ENCODE results near the gene OR8K3. TPM values are rescaled to one million over a fixed set of nuclear protein-coding genes. Genes with fewer than 3 reads are reported as not detected.

Gene OR8K3
- total and polyA plus RNA-seq, 4 donors = not detected

GRCh38 chr11:56296898-56297297 is 18.0 kb upstream of the OR8K3 start:
- Histone ChIP-seq H3K4me3 (no peak overlapping the region), H3K9me3 (ENCODE audit: control insufficient read depth in 4 of 4, insufficient read depth in 3 of 4, low read length in 3 of 4) (no peaks in the 10 kb centered on the region), H3K36me3 (ENCODE audit: control insufficient read depth in 4 of 4, insufficient read depth in 4 of 4, low read length in 4 of 4) (no peaks in the 10 kb centered on the region), H3K9ac (ENCODE audit: insufficient read depth in 1 of 2, low read length in 2 of 2) (no peak overlapping the region), H3K27ac (ENCODE audit: low read depth in 1 of 2, low read length in 1 of 2) (no peak overlapping the region), H3K4me1 (ENCODE audit: control insufficient read depth in 5 of 5, insufficient read depth in 5 of 5, low read length in 5 of 5) (no peaks in the 10 kb centered on the region), H3K27me3 (ENCODE audit: control insufficient read depth in 3 of 3, insufficient read depth in 3 of 3, low read length in 2 of 3) (no peaks in the 10 kb centered on the region)
- 87 to 91% methylated on average over 4 of the region's 4 CpGs for WGBS, 2 donors
- no peak for TF ChIP-seq CTCF (IDR thresholded peaks at IDR 0.05; ENCODE audit: control extremely low read depth, extremely low read depth)
- ATAC-seq (ENCODE audit: insufficient read depth, low FRiP score) (no peak), DNase-seq (no peak)

GRCh38 chr11:56307836-56308235 is 7.1 kb upstream of the OR8K3 start:
- peaks cover 0 to 8% (median 5%) of the 10 kb centered on the region in 4 donors for H3K9me3 ChIP-seq (ENCODE audit: control insufficient read depth in 4 of 4, insufficient read depth in 3 of 4, low read length in 3 of 4)
- H3K27me3 ChIP-seq (ENCODE audit: control insufficient read depth in 3 of 3, insufficient read depth in 3 of 3, low read length in 2 of 3) = no peaks in the 10 kb centered on the region
- ATAC-seq (ENCODE audit: insufficient read depth, low FRiP score) = no peak
- H3K4me1 ChIP-seq (ENCODE audit: control insufficient read depth in 5 of 5, insufficient read depth in 5 of 5, low read length in 5 of 5) = no peaks in the 10 kb centered on the region
- no peak for DNase-seq
- 84 to 88% methylated on average over 3 of the region's 3 CpGs for WGBS, 2 donors
- no peak for TF ChIP-seq CTCF (IDR thresholded peaks at IDR 0.05; ENCODE audit: control extremely low read depth, extremely low read depth)
- H3K36me3 ChIP-seq (ENCODE audit: control insufficient read depth in 4 of 4, insufficient read depth in 4 of 4, low read length in 4 of 4) = no peaks in the 10 kb centered on the region
- H3K27ac ChIP-seq (ENCODE audit: low read depth in 1 of 2, low read length in 1 of 2) = no peak overlapping the region
- H3K9ac ChIP-seq (ENCODE audit: insufficient read depth in 1 of 2, low read length in 2 of 2) = no peak overlapping the region
- H3K4me3 ChIP-seq = no peak overlapping the region

- no peaks in the 10 kb centered on the region for H3K4me1 ChIP-seq (ENCODE audit: control insufficient read depth in 5 of 5, insufficient read depth in 5 of 5, low read length in 5 of 5)
- H3K36me3 ChIP-seq (ENCODE audit: control insufficient read depth in 4 of 4, insufficient read depth in 4 of 4, low read length in 4 of 4) = no peaks in the 10 kb centered on the region
- H3K27me3 ChIP-seq (ENCODE audit: control insufficient read depth in 3 of 3, insufficient read depth in 3 of 3, low read length in 2 of 3) = no peaks in the 10 kb centered on the region
- no peak overlapping the region for H3K4me3 ChIP-seq
- H3K9me3 ChIP-seq (ENCODE audit: control insufficient read depth in 4 of 4, insufficient read depth in 3 of 4, low read length in 3 of 4) = peaks cover 0 to 6% (median 0%) of the 10 kb centered on the region in 4 donors
- H3K9ac ChIP-seq (ENCODE audit: insufficient read depth in 1 of 2, low read length in 2 of 2) = no peak overlapping the region
- WGBS, 2 donors = 89 to 94% methylated on average over 30 to 34 of the region's 34 CpGs
- ATAC-seq (ENCODE audit: insufficient read depth, low FRiP score) (no peak), DNase-seq (no peak)
- TF ChIP-seq CTCF (IDR thresholded peaks at IDR 0.05; ENCODE audit: control extremely low read depth, extremely low read depth) = no peak
- no peak overlapping the region for H3K27ac ChIP-seq (ENCODE audit: low read depth in 1 of 2, low read length in 1 of 2)
Observed at GRCh38 chr11:56331861-56332491, 17.0 kb downstream of the OR8K3 start.

GRCh38 chr11:56333156-56333555 is 18.2 kb downstream of the OR8K3 start:
- H3K9me3 ChIP-seq (ENCODE audit: control insufficient read depth in 4 of 4, insufficient read depth in 3 of 4, low read length in 3 of 4) = peaks cover 0 to 5% (median 2%) of the 10 kb centered on the region in 4 donors
- WGBS, 2 donors = 62 to 65% methylated on average over 3 of the region's 3 CpGs

More at GRCh38 chr11:56333156-56333555, 18.2 kb downstream of the OR8K3 start:
- DNase-seq = no peak
- Histone ChIP-seq H3K27me3 (ENCODE audit: control insufficient read depth in 3 of 3, insufficient read depth in 3 of 3, low read length in 2 of 3) (no peaks in the 10 kb centered on the region), H3K36me3 (ENCODE audit: control insufficient read depth in 4 of 4, insufficient read depth in 4 of 4, low read length in 4 of 4) (no peaks in the 10 kb centered on the region), H3K9ac (ENCODE audit: insufficient read depth in 1 of 2, low read length in 2 of 2) (no peak overlapping the region), H3K27ac (ENCODE audit: low read depth in 1 of 2, low read length in 1 of 2) (no peak overlapping the region), H3K4me1 (ENCODE audit: control insufficient read depth in 5 of 5, insufficient read depth in 5 of 5, low read length in 5 of 5) (no peaks in the 10 kb centered on the region), H3K4me3 (no peak overlapping the region)
- no peak for ATAC-seq (ENCODE audit: insufficient read depth, low FRiP score)
- TF ChIP-seq CTCF (IDR thresholded peaks at IDR 0.05; ENCODE audit: control extremely low read depth, extremely low read depth) = no peak

Measured in lung (tissue), 12 donors.